WERI-Rb-1 (cell line): Measurements from ENCODE around the gene SUOX.

Source experiments
- DNase-seq: peaks from one replicate; pipeline ENCODE4 v3.0.0-alpha.2; 2020
- H3K27ac ChIP-seq: fragments of 250-450 bp; sonication (Bioruptor Pico); 2 replicates; pipeline ENCODE4 v1.5.1; 2020; ENCODE audit warnings: mild to moderate bottlenecking, moderate library complexity
- H3K27me3 ChIP-seq: fragments of 250-450 bp; sonication (Bioruptor Pico); 2 replicates; pipeline ENCODE4 v1.5.1; 2021; ENCODE audit warnings: mild to moderate bottlenecking, low read depth, moderate library complexity; ENCODE audit not compliant: insufficient read depth, severe bottlenecking
- H3K36me3 ChIP-seq: fragments of 250-450 bp; sonication (Bioruptor Pico); 2 replicates; pipeline ENCODE4 v1.5.1; 2020; ENCODE audit warnings: mild to moderate bottlenecking, moderate library complexity
- H3K4me3 ChIP-seq: 2 replicates; pipeline ENCODE4 v1.5.1; 2011; ENCODE audit warnings: low read depth, mild to moderate bottlenecking, control low read depth, low read length
- H3K9me3 ChIP-seq: fragments of 250-450 bp; sonication (Bioruptor Pico); 2 replicates; pipeline ENCODE4 v1.5.1; 2021; ENCODE audit warnings: mild to moderate bottlenecking, moderate library complexity; ENCODE audit not compliant: severe bottlenecking
- TF ChIP-seq, protein P1 (sequence below): IDR thresholded peaks from 2 replicates; pipeline ENCODE4 v1.5.1; 2011; ENCODE audit warnings: low read depth, mild to moderate bottlenecking, control low read depth, inconsistent platforms, low read length

The SUOX gene

DNA sequence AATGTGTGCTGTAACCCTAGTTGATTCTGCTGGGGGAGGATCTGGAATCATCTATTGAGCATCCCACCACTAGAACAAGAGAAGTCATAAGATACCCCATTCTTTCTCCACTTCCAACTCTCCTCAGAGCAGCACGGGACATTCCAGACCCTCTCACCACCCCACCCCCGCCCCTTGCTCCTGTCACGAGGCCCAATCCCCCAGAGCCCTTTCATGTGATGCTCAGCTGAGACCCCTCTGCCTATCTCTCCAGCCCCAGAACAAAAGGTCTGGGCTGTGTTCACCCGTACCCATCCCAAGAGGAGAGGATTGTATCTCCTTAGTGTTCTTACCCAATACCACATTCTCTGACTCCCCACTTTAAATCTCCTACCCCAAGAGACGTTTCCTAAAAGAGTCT is 31.8 kb upstream of the SUOX start:
- DNase-seq = no peak
- H3K4me3 ChIP-seq = no peak overlapping the region

DNA sequence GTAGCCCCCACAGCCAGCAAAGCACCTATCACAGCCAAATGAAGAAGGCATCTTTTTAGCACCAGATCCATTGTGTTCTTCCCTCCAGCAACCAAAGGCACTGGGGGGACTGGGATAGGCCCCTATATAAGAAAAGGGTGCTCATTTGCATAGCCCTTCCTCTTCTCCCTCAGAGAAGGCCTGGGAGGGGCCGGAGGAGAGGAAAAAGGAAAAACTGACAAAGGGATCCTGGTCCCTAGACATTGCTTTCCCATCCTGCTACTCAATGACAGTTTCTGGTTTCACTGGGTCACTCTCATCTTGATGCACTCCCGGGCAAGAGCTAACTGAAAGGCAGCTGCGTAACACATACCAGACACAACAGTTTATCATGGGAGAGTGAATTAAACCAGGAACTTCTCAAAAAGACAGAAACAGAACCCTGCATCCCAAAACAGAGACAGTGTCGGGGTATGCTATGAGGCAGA is 31.1 kb upstream of the SUOX start, which contains the start of gene PMEL:
PMEL (minus strand) TSS at position 102 of the 467 bp plus-strand sequence; CDS start at position 71, 31 bp downstream.
- TF ChIP-seq, protein P1, sequence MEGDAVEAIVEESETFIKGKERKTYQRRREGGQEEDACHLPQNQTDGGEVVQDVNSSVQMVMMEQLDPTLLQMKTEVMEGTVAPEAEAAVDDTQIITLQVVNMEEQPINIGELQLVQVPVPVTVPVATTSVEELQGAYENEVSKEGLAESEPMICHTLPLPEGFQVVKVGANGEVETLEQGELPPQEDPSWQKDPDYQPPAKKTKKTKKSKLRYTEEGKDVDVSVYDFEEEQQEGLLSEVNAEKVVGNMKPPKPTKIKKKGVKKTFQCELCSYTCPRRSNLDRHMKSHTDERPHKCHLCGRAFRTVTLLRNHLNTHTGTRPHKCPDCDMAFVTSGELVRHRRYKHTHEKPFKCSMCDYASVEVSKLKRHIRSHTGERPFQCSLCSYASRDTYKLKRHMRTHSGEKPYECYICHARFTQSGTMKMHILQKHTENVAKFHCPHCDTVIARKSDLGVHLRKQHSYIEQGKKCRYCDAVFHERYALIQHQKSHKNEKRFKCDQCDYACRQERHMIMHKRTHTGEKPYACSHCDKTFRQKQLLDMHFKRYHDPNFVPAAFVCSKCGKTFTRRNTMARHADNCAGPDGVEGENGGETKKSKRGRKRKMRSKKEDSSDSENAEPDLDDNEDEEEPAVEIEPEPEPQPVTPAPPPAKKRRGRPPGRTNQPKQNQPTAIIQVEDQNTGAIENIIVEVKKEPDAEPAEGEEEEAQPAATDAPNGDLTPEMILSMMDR = no peak
- Histone ChIP-seq H3K27ac (peak within 1 kb of the TSS; percentile 77), H3K36me3 (peaks cover 24% of the 10 kb centered on the region), H3K9me3 (no peaks in the 10 kb centered on the region), H3K4me3 (peak within 1 kb of the TSS; percentile 90), H3K27me3 (no peaks in the 10 kb centered on the region)
- DNase-seq = no peak

More for the DNA sequence above, 31.8 kb upstream of the SUOX start:
- peaks cover 22% of the 10 kb centered on the region for H3K36me3 ChIP-seq
- H3K27ac ChIP-seq = no peak overlapping the region
- TF ChIP-seq, protein P1 = no peak
- H3K27me3 ChIP-seq = no peaks in the 10 kb centered on the region
- no peaks in the 10 kb centered on the region for H3K9me3 ChIP-seq

DNA sequence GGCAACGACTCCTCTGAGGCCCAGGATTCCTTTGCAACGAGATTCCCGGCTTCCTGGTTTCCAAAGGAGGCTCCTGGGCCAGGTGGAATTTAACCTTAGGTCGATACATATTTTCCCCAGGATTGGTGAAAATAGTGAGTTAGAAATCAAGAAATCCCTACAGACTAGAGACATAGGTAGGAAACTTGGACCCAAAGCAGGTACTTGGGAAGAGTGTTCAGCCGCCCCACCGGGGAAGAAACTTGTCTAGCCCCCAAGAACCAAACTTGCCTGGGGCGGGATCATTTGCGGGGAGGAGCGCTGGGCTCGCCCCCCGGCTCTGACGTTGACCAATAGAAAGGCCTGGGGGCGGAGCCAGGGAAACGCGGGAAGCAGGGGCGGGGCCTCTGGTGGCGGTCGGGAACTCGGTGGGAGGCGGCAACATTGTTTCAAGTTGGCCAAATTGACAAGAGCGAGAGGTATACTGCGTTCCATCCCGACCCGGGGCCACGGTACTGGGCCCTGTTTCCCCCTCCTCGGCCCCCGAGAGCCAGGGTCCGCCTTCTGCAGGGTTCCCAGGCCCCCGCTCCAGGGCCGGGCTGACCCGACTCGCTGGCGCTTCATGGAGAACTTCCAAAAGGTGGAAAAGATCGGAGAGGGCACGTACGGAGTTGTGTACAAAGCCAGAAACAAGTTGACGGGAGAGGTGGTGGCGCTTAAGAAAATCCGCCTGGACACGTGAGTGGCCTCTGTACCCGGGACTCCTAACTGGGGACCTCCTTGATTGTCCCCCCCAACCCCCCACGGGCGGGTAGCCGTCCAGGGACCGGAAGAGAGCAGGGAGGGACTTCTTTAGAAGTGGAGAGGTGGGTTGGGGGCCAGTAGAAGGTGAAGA is 30.4 kb upstream of the SUOX start, which contains the start of gene CDK2:
CDK2 (plus strand) TSS at position 423 of the 874 bp plus-strand sequence; CDS start at position 602, 179 bp downstream.
- DNase-seq = peak; percentile 91
- TF ChIP-seq, protein P1 = no peak
- Histone ChIP-seq H3K27me3 (no peaks in the 10 kb centered on the region), H3K4me3 (peak within 1 kb of the TSS; percentile 90), H3K9me3 (no peaks in the 10 kb centered on the region), H3K27ac (peak within 1 kb of the TSS; percentile 77), H3K36me3 (peaks cover 31% of the 10 kb centered on the region)

DNA sequence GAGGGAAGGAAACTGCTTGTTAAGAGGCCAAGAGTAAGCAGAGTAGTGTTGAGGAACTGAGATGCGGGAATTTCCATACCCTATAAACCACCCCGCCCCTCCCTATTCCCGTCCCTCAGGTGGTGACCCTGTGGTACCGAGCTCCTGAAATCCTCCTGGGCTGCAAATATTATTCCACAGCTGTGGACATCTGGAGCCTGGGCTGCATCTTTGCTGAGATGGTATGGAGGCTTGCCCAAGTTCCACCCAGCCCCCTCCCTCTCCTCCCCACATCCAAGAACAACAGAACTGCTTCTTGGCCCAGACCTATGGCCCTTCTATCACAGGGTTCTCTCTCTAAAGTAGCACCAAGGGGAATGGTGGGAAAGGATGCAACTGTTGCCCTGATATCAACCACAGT is 27.7 kb upstream of the SUOX start:
- peaks cover 42% of the 10 kb centered on the region for H3K36me3 ChIP-seq
- TF ChIP-seq, protein P1 = no peak

DNA sequence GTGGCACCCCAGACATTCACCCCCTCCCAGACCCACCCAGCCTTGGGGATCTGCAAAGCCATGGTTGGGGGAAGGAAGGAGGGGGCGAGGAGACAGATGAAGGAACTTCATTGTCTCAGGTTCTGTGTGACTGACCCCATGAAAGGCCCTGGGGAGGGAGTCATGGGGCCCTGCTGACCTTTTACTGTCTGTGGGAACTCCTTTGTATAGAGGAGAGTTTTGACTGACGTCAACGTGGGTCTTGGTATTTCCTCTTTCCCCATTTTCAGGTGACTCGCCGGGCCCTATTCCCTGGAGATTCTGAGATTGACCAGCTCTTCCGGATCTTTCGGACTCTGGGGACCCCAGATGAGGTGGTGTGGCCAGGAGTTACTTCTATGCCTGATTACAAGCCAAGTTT is 26.3 kb upstream of the SUOX start:
- Histone ChIP-seq H3K9me3 (no peaks in the 10 kb centered on the region), H3K27me3 (no peaks in the 10 kb centered on the region), H3K27ac (no peak overlapping the region), H3K4me3 (no peak overlapping the region), H3K36me3 (peaks cover 42% of the 10 kb centered on the region)
- TF ChIP-seq, protein P1 = no peak
- no peak for DNase-seq

More for the DNA sequence above, 27.7 kb upstream of the SUOX start:
- Histone ChIP-seq H3K27me3 (no peaks in the 10 kb centered on the region), H3K27ac (no peak overlapping the region), H3K9me3 (no peaks in the 10 kb centered on the region), H3K4me3 (no peak overlapping the region)
- DNase-seq = no peak
